Activated naive CD4-positive, alpha-beta T cell treated with anti-CD3 and anti-CD28 coated beads, Interleukin-2, amount 50 U/mL, for 72 hours (primary cell): Measurements from ENCODE around the gene VDR. TPM values are rescaled to one million over a fixed set of nuclear protein-coding genes. Genes with fewer than 3 reads are reported as not detected.
A peak's percentile ranks its signal among the peaks of the same experiment; 100 is the strongest.
"Not testable (repeated sequence)": the region's sequence is repeated elsewhere in the genome, so short reads cannot be mapped to it uniquely, and the experiment has no call there.

ENCODE experiments used
- ATAC-seq, 2 donors: fragments of 150-1000 bp; cut with Tn5 transposase; 2 replicates each; pipeline ENCODE4 v1.10.0; 2021; ENCODE audit warnings: mild to moderate bottlenecking in 2 of 2, moderate library complexity in 2 of 2
- DNase-seq, 2 donors: peaks; one replicate each; pipeline ENCODE4 v3.0.0; 2021 to 2022; ENCODE audit warnings: low spot score in 2 of 2
- H3K27ac Mint-ChIP-seq, 2 donors: one replicate each; pipeline ENCODE4 v1.8.0; 2022; ENCODE audit warnings: mild to moderate bottlenecking in 2 of 2, mixed read lengths in 2 of 2
- H3K36me3 Mint-ChIP-seq, 2 donors: one replicate each; pipeline ENCODE4 v1.8.0; 2022; ENCODE audit warnings: mixed read lengths in 2 of 2
- H3K9me3 Mint-ChIP-seq, 2 donors: one replicate each; pipeline ENCODE4 v1.8.0; 2022; ENCODE audit warnings: mixed read lengths in 2 of 2
- total RNA-seq, 2 donors: library from RNA; stranded (reverse); gene quantifications; one replicate each; pipeline ENCODE4 v1.2.3, GENCODE V29; 2022

VDR gene
- total RNA-seq, 2 donors from 2014 or later, result 92.4 to 133 TPM

- ATAC-seq (no peak), DNase-seq (no peak)
- Mint-ChIP-seq H3K36me3 (peaks cover 18 to 29% of the 10 kb centered on the region in 2 donors), H3K9me3 (no peaks in the 10 kb centered on the region), H3K27ac (peak overlapping the region in 1 of 2 donors; percentile 95)
Measured at GRCh38 chr12:47822401-47822800, 82.4 kb downstream of the VDR start.

- peak overlapping the region; percentile 95 to 96 for H3K27ac Mint-ChIP-seq
- H3K9me3 Mint-ChIP-seq, result no peaks in the 10 kb centered on the region
- ATAC-seq (no peak), DNase-seq (no peak)
- H3K36me3 Mint-ChIP-seq, result peaks cover 24 to 39% of the 10 kb centered on the region in 2 donors
Measured at GRCh38 chr12:47821346-47821706, 83.5 kb downstream of the VDR start.

- no peaks in the 10 kb centered on the region for H3K9me3 Mint-ChIP-seq
- H3K27ac Mint-ChIP-seq, result peak overlapping the region; percentile 95 to 96
- H3K36me3 Mint-ChIP-seq, result peaks cover 24 to 45% of the 10 kb centered on the region in 2 donors
- DNase-seq (no peak), ATAC-seq (no peak)
Measured at GRCh38 chr12:47820631-47821345, 84.0 kb downstream of the VDR start.

- ATAC-seq (peak; percentile 30 to 63), DNase-seq (peak in 1 of 2 donors; percentile 49)
- Mint-ChIP-seq H3K36me3 (peaks cover 26 to 52% of the 10 kb centered on the region in 2 donors), H3K9me3 (peaks cover 0 to under 1% of the 10 kb centered on the region in 2 donors), H3K27ac (peak within 1 kb of the TSS; percentile 96 to 100)
Measured at GRCh38 chr12:47819896-47820630, 84.7 kb downstream of the VDR start, which contains the start of gene HDAC7. Gene HDAC7 (minus strand): TSS chr12:47819903. CDS start chr12:47819785, 118 bp downstream.

- ATAC-seq (peak; percentile 21 to 26), DNase-seq (peak; percentile 57 to 76)
- Mint-ChIP-seq H3K36me3 (peaks cover 33 to 59% of the 10 kb centered on the region in 2 donors), H3K9me3 (peaks cover 0 to 4% of the 10 kb centered on the region in 2 donors), H3K27ac (peak overlapping the region; percentile 95 to 100)
Measured at GRCh38 chr12:47819138-47819895, 85.5 kb downstream of the VDR start.

- ATAC-seq (peak; percentile 25 to 38), DNase-seq (peak; percentile 51 to 77)
- H3K9me3 Mint-ChIP-seq, result peaks cover 0 to 4% of the 10 kb centered on the region in 2 donors
- peaks cover 40 to 61% of the 10 kb centered on the region in 2 donors for H3K36me3 Mint-ChIP-seq
- peak overlapping the region; percentile 95 to 100 for H3K27ac Mint-ChIP-seq
Measured at GRCh38 chr12:47818467-47819137, 86.2 kb downstream of the VDR start.

- peaks cover 0 to 4% of the 10 kb centered on the region in 2 donors for H3K9me3 Mint-ChIP-seq
Measured at GRCh38 chr12:47818007-47818376, 86.8 kb downstream of the VDR start.

GRCh38 chr12:47817272-47818006 is 87.4 kb downstream of the VDR start:
- Mint-ChIP-seq H3K36me3 (peaks cover 46 to 59% of the 10 kb centered on the region in 2 donors), H3K9me3 (peaks cover 0 to 4% of the 10 kb centered on the region in 2 donors), H3K27ac (peak overlapping the region; percentile 95 to 100)
- DNase-seq (no peak), ATAC-seq (no peak)

More at GRCh38 chr12:47818007-47818376, 86.8 kb downstream of the VDR start:
- ATAC-seq (no peak), DNase-seq (no peak)
- Mint-ChIP-seq H3K27ac (peak overlapping the region; percentile 95 to 100), H3K36me3 (peaks cover 46 to 61% of the 10 kb centered on the region in 2 donors)

- no peak for ATAC-seq
- Mint-ChIP-seq H3K36me3 (peaks cover 46 to 60% of the 10 kb centered on the region in 2 donors), H3K27ac (peak overlapping the region; percentile 99 to 100), H3K9me3 (peaks cover 0 to 4% of the 10 kb centered on the region in 2 donors)
- no peak for DNase-seq
Measured at GRCh38 chr12:47816403-47817271, 88.2 kb downstream of the VDR start.

GRCh38 chr12:47815447-47815846 is 89.3 kb downstream of the VDR start:
- H3K9me3 Mint-ChIP-seq, ATAC-seq, DNase-seq: not testable (repeated sequence)
- Mint-ChIP-seq H3K36me3 (peaks cover 45 to 72% of the 10 kb centered on the region in 2 donors), H3K27ac (peak overlapping the region; percentile 99 to 100)

- peak in 1 of 2 donors; percentile 72 for DNase-seq
- H3K27ac Mint-ChIP-seq, result peak overlapping the region; percentile 99 to 100
- peaks cover 41 to 75% of the 10 kb centered on the region in 2 donors for H3K36me3 Mint-ChIP-seq
Measured at GRCh38 chr12:47814539-47815170, 90.1 kb downstream of the VDR start.

GRCh38 chr12:47813511-47814196 is 91.1 kb downstream of the VDR start:
- ATAC-seq, result no peak
- H3K36me3 Mint-ChIP-seq, result peaks cover 40 to 72% of the 10 kb centered on the region in 2 donors

More at GRCh38 chr12:47814539-47815170, 90.1 kb downstream of the VDR start:
- ATAC-seq, result peak; percentile 42 to 66
- peaks cover 0 to 4% of the 10 kb centered on the region in 2 donors for H3K9me3 Mint-ChIP-seq

GRCh38 chr12:47812797-47813510 is 91.8 kb downstream of the VDR start:
- Mint-ChIP-seq H3K27ac (peak overlapping the region; percentile 99 to 100), H3K9me3 (peaks cover 0 to 4% of the 10 kb centered on the region in 2 donors), H3K36me3 (peaks cover 33 to 65% of the 10 kb centered on the region in 2 donors)
- ATAC-seq (peak; percentile 60 to 76), DNase-seq (peak; percentile 89 to 95)

More at GRCh38 chr12:47813511-47814196, 91.1 kb downstream of the VDR start:
- H3K27ac Mint-ChIP-seq, result peak overlapping the region; percentile 99 to 100
- peaks cover 0 to 4% of the 10 kb centered on the region in 2 donors for H3K9me3 Mint-ChIP-seq
- no peak for DNase-seq
